ENCODE results near the gene MICU2.

DNA sequence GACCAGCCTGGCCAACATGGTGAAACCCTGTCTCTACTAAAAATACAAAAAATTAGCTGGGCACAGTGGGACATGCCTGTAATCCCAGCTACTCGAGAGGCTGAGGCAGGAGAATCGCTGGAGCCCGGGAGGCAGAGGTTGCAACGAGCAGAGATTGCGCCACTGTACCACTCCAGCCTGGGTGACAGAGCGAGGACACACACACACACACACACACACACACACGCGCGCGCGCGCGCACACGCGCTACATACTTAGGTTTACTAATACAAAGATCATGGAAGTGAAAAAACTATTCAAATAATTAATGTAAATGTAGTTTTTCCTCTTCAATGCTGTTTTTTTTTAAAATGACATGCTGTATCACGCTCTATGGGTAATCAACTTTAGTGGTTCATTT is 86.4 kb downstream of the MICU2 start:
- no peak for TF ChIP-seq SMC3 (IDR thresholded peaks at IDR 0.05; ENCODE audit: low read depth, low read length)
- no peak for TF ChIP-seq POLR2A (IDR thresholded peaks at IDR 0.05; ENCODE audit: low read depth, low read length)
- TF ChIP-seq, protein P1, sequence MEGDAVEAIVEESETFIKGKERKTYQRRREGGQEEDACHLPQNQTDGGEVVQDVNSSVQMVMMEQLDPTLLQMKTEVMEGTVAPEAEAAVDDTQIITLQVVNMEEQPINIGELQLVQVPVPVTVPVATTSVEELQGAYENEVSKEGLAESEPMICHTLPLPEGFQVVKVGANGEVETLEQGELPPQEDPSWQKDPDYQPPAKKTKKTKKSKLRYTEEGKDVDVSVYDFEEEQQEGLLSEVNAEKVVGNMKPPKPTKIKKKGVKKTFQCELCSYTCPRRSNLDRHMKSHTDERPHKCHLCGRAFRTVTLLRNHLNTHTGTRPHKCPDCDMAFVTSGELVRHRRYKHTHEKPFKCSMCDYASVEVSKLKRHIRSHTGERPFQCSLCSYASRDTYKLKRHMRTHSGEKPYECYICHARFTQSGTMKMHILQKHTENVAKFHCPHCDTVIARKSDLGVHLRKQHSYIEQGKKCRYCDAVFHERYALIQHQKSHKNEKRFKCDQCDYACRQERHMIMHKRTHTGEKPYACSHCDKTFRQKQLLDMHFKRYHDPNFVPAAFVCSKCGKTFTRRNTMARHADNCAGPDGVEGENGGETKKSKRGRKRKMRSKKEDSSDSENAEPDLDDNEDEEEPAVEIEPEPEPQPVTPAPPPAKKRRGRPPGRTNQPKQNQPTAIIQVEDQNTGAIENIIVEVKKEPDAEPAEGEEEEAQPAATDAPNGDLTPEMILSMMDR (conservative IDR thresholded peaks at IDR 0.05; ENCODE audit: low read depth, low read length): no peak
- TF ChIP-seq MAFK (IDR thresholded peaks at IDR 0.05; ENCODE audit: low read depth, low read length): no peak
- no peak for TF ChIP-seq CEBPB (IDR thresholded peaks at IDR 0.05; ENCODE audit: low read depth, low read length)
- no peak for TF ChIP-seq RCOR1 (IDR thresholded peaks at IDR 0.05; ENCODE audit: insufficient replicate concordance, low read length)
- no peak for TF ChIP-seq NFE2L2 (IDR thresholded peaks at IDR 0.05; ENCODE audit: low read depth, low read length)
- no peak for TF ChIP-seq RAD21 (IDR thresholded peaks at IDR 0.05; ENCODE audit: low read length)
- TF ChIP-seq MXI1 (IDR thresholded peaks at IDR 0.05; ENCODE audit: borderline replicate concordance, low read depth, low read length): no peak
- TF ChIP-seq FOS (IDR thresholded peaks at IDR 0.05; ENCODE audit: low read depth, low read length): no peak
- TF ChIP-seq, protein P2, sequence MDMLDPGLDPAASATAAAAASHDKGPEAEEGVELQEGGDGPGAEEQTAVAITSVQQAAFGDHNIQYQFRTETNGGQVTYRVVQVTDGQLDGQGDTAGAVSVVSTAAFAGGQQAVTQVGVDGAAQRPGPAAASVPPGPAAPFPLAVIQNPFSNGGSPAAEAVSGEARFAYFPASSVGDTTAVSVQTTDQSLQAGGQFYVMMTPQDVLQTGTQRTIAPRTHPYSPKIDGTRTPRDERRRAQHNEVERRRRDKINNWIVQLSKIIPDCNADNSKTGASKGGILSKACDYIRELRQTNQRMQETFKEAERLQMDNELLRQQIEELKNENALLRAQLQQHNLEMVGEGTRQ (IDR thresholded peaks at IDR 0.05; ENCODE audit: low read depth, low read length): no peak

Measured in IMR-90 (cell line).